H9 (cell line): Measurements from ENCODE around the gene SLC23A3. TPM values are rescaled to one million over a fixed set of nuclear protein-coding genes. Genes with fewer than 3 reads are reported as not detected.

Source experiments
- DNase-seq: peaks from one replicate; pipeline ENCODE4 v3.0.0-alpha.2; 2017
- H2AFZ ChIP-seq: one replicate; pipeline ENCODE4 v1.6.1; 2013; ENCODE audit warnings: mild to moderate bottlenecking, low read length, control low read depth, moderate library complexity
- H2AK5ac ChIP-seq: 2 replicates; pipeline ENCODE4 v1.6.1; 2013; ENCODE audit warnings: low read length, control low read depth, mixed read lengths; ENCODE audit not compliant: insufficient read length
- H2BK120ac ChIP-seq: one replicate; pipeline ENCODE4 v1.6.1; 2013; ENCODE audit warnings: low read depth, mild to moderate bottlenecking, low read length, control low read depth, inconsistent platforms; ENCODE audit not compliant: poor library complexity, severe bottlenecking
- H2BK12ac ChIP-seq: 2 replicates; pipeline ENCODE4 v1.6.1; 2013; ENCODE audit warnings: low read length, control low read depth, mixed read lengths, low read depth; ENCODE audit not compliant: insufficient read length
- H2BK15ac ChIP-seq: 2 replicates; pipeline ENCODE4 v1.6.1; 2013; ENCODE audit warnings: low read depth, low read length, control low read depth
- H2BK20ac ChIP-seq: one replicate; pipeline ENCODE4 v1.6.1; 2013; ENCODE audit warnings: low read depth, mild to moderate bottlenecking, low read length, control low read depth, inconsistent platforms; ENCODE audit not compliant: poor library complexity, severe bottlenecking
- H2BK5ac ChIP-seq: 2 replicates; pipeline ENCODE4 v1.6.1; 2013; ENCODE audit warnings: low read length, control low read depth, mixed read lengths; ENCODE audit not compliant: insufficient read length
- H3K14ac ChIP-seq: 2 replicates; pipeline ENCODE4 v1.6.1; 2013; ENCODE audit warnings: low read length, control low read depth; ENCODE audit not compliant: insufficient read depth
- H3K18ac ChIP-seq: 2 replicates; pipeline ENCODE4 v1.6.1; 2013; ENCODE audit warnings: low read depth, mild to moderate bottlenecking, mixed read lengths, low read length, control low read depth; ENCODE audit not compliant: insufficient read length
- H3K23ac ChIP-seq: 2 replicates; pipeline ENCODE4 v1.6.1; 2013; ENCODE audit warnings: low read length, control low read depth, mixed read lengths, low read depth; ENCODE audit not compliant: insufficient read length
- H3K23me2 ChIP-seq: 2 replicates; pipeline ENCODE4 v1.6.1; 2013; ENCODE audit warnings: low read depth, mild to moderate bottlenecking, mixed read lengths, low read length, control low read depth; ENCODE audit not compliant: insufficient read length, poor library complexity, severe bottlenecking
- H3K27ac ChIP-seq: 2 replicates; pipeline ENCODE4 v1.5.1; 2013; ENCODE audit warnings: low read length, control low read depth, mixed read lengths, low read depth; ENCODE audit not compliant: insufficient read length
- H3K27me3 ChIP-seq: 2 replicates; pipeline ENCODE4 v1.6.1; 2013; ENCODE audit warnings: low read length, control low read depth, inconsistent platforms; ENCODE audit not compliant: insufficient read depth
- H3K4ac ChIP-seq: 2 replicates; pipeline ENCODE4 v1.6.1; 2013; ENCODE audit warnings: low read depth, mild to moderate bottlenecking, control low read depth, inconsistent platforms, low read length, moderate library complexity
- H3K4me1 ChIP-seq: 2 replicates; pipeline ENCODE4 v1.6.1; 2013; ENCODE audit warnings: low read length, control low read depth, inconsistent platforms; ENCODE audit not compliant: insufficient read depth
- H3K4me2 ChIP-seq: 2 replicates; pipeline ENCODE4 v1.6.1; 2013; ENCODE audit warnings: low read length, control low read depth, mixed read lengths; ENCODE audit not compliant: insufficient read length, insufficient read depth
- H3K56ac ChIP-seq: 2 replicates; pipeline ENCODE4 v1.6.1; 2013; ENCODE audit warnings: low read depth, mild to moderate bottlenecking, mixed read lengths, low read length, control low read depth; ENCODE audit not compliant: insufficient read length
- H3K79me1 ChIP-seq: 2 replicates; pipeline ENCODE4 v1.6.1; 2013; ENCODE audit warnings: low read depth, mild to moderate bottlenecking, moderate library complexity, low read length, control low read depth, inconsistent platforms; ENCODE audit not compliant: insufficient read depth, poor library complexity, severe bottlenecking
- H3K79me2 ChIP-seq: 2 replicates; pipeline ENCODE4 v1.6.1; 2013; ENCODE audit warnings: low read length, control low read depth, inconsistent platforms; ENCODE audit not compliant: insufficient read depth
- H3K9ac ChIP-seq: 2 replicates; pipeline ENCODE4 v1.6.1; 2013; ENCODE audit warnings: low read length, control low read depth, mixed read lengths; ENCODE audit not compliant: insufficient read length; ENCODE audit errors: extremely low read depth
- H3K9me3 ChIP-seq: one replicate; pipeline ENCODE4 v1.6.1; 2013; ENCODE audit warnings: low read depth, low read length, inconsistent platforms; ENCODE audit not compliant: control insufficient read depth
- H3T11ph ChIP-seq: one replicate; pipeline ENCODE4 v1.6.1; 2013; ENCODE audit warnings: mild to moderate bottlenecking, low read length, control low read depth, inconsistent platforms
- H4K20me1 ChIP-seq: one replicate; pipeline ENCODE4 v1.6.1; 2013; ENCODE audit not compliant: control insufficient read depth, insufficient read length, insufficient read depth
- H4K5ac ChIP-seq: 2 replicates; pipeline ENCODE4 v1.6.1; 2013; ENCODE audit warnings: low read depth, mild to moderate bottlenecking, mixed read lengths, low read length, control low read depth; ENCODE audit not compliant: insufficient read length
- H4K8ac ChIP-seq: replicated peaks from 2 replicates; pipeline ENCODE4 v1.6.1; 2013; ENCODE audit warnings: low read length, control low read depth, mixed read lengths, low read depth; ENCODE audit not compliant: insufficient read length
- H4K91ac ChIP-seq: 2 replicates; pipeline ENCODE4 v1.6.1; 2013; ENCODE audit warnings: low read depth, mild to moderate bottlenecking, moderate library complexity, mixed read lengths, low read length, control low read depth; ENCODE audit not compliant: insufficient read length
- H3K27ac Mint-ChIP-seq, 3 experiments: 2 replicates in 2 of 3; 3 replicates in 1 of 3; pipeline ENCODE4 v1.8.0; 2020 to 2021; ENCODE audit warnings: mixed read lengths in 3 of 3, mild to moderate bottlenecking in 1 of 3, moderate library complexity in 1 of 3
- H3K27me3 Mint-ChIP-seq: 2 replicates; pipeline ENCODE4 v1.8.0; 2021; ENCODE audit warnings: low read depth, mild to moderate bottlenecking, moderate library complexity, mixed read lengths
- H3K36me3 Mint-ChIP-seq, 3 experiments: 2 replicates in 2 of 3; 3 replicates in 1 of 3; pipeline ENCODE4 v1.8.0; 2020 to 2021; ENCODE audit warnings: low read depth in 3 of 3, mixed read lengths in 3 of 3; ENCODE audit not compliant: insufficient read depth in 1 of 3
- H3K4me1 Mint-ChIP-seq, 2 experiments: 2 replicates each; pipeline ENCODE4 v1.8.0; 2020; ENCODE audit warnings: mixed read lengths in 2 of 2
- H3K4me3 Mint-ChIP-seq, 2 experiments: 2 replicates in 1 of 2; 3 replicates in 1 of 2; pipeline ENCODE4 v1.8.0; 2020 to 2021; ENCODE audit warnings: mild to moderate bottlenecking in 2 of 2, mixed read lengths in 2 of 2, moderate library complexity in 1 of 2
- H3K9me3 Mint-ChIP-seq, 2 experiments: 2 replicates in 1 of 2; 3 replicates in 1 of 2; pipeline ENCODE4 v1.8.0; 2020; ENCODE audit warnings: mild to moderate bottlenecking in 2 of 2, mixed read lengths in 2 of 2, moderate library complexity in 1 of 2
- total RNA-seq: library from RNA; stranded (reverse); gene quantifications from 2 replicates; pipeline ENCODE4 v1.2.1, GENCODE V29; 2021
- TF ChIP-seq, protein P1 (sequence below): fragments of 200-600 bp; sonication (generic); conservative IDR thresholded peaks from 3 replicates; pipeline ENCODE4 v1.8.0; 2021; ENCODE audit warnings: antibody characterized with exemption, mild to moderate bottlenecking

The SLC23A3 gene
- total RNA-seq, 1 experiment from 2014 or later = 1.2 TPM

- Histone ChIP-seq H3K79me2 (no peaks in the 10 kb centered on the region), H3K23me2 (no peaks in the 10 kb centered on the region), H4K8ac (no peak overlapping the region), H3K9me3 (no peaks in the 10 kb centered on the region), H3K27ac (no peak overlapping the region), H2BK5ac (no peak overlapping the region), H3K4ac (no peak overlapping the region), H2AK5ac (no peak overlapping the region), H3K23ac (no peak overlapping the region), H3T11ph (no peak overlapping the region), H2AFZ (no peak overlapping the region), H2BK20ac (no peak overlapping the region), H4K5ac (no peak overlapping the region), H3K56ac (no peak overlapping the region), H3K4me2 (no peak overlapping the region), H3K27me3 (no peaks in the 10 kb centered on the region), H3K9ac (no peak overlapping the region), H4K91ac (no peak overlapping the region), H3K79me1 (no peaks in the 10 kb centered on the region), H4K20me1 (no peaks in the 10 kb centered on the region), H3K18ac (no peak overlapping the region), H2BK12ac (no peak overlapping the region), H2BK120ac (no peak overlapping the region), H3K14ac (no peak overlapping the region), H2BK15ac (no peak overlapping the region), H3K4me1 (0 out of 2 replicates have a peak, but pooled peaks cover 4% of the 10 kb centered on the region)
- Mint-ChIP-seq H3K4me3 (no peak overlapping the region), H3K9me3 (no peaks in the 10 kb centered on the region), H3K36me3 (no peaks in the 10 kb centered on the region), H3K27ac (no peak overlapping the region), H3K27me3 (no peaks in the 10 kb centered on the region), H3K4me1 (peaks cover 8 to 17% of the 10 kb centered on the region in 2 experiments; a peak in 3 of 4 replicates)
- TF ChIP-seq, protein P1, sequence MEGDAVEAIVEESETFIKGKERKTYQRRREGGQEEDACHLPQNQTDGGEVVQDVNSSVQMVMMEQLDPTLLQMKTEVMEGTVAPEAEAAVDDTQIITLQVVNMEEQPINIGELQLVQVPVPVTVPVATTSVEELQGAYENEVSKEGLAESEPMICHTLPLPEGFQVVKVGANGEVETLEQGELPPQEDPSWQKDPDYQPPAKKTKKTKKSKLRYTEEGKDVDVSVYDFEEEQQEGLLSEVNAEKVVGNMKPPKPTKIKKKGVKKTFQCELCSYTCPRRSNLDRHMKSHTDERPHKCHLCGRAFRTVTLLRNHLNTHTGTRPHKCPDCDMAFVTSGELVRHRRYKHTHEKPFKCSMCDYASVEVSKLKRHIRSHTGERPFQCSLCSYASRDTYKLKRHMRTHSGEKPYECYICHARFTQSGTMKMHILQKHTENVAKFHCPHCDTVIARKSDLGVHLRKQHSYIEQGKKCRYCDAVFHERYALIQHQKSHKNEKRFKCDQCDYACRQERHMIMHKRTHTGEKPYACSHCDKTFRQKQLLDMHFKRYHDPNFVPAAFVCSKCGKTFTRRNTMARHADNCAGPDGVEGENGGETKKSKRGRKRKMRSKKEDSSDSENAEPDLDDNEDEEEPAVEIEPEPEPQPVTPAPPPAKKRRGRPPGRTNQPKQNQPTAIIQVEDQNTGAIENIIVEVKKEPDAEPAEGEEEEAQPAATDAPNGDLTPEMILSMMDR = no peak
- DNase-seq = no peak
Measured at GRCh38 chr2:219120082-219120481, 49.7 kb downstream of the SLC23A3 start.
